ENCODE results near the gene ZNF423.

The ZNF423 gene

DNA sequence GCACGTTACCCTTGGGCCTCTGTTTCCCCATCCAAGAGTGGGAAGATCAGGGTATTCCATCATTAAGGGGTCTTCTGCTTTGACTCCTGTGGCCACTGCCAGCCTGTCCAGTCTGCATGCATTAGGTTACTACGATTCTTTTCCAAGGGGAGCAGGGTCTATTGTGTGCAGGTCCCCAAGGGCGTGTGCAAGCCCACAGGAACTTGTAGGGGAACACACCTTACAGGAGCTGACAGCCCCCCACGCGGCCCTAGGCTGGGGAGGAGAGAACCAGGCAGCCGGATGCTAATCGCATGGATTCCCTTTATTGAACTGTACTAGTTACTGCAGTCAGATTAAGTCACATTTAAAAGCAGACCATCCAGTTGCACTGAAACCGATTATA lies 365.6 kb downstream of the ZNF423 start:
- no peak for TF ChIP-seq EZH2phosphoT487 (IDR thresholded peaks at IDR 0.05; ENCODE audit: borderline replicate concordance, low read length)
- TF ChIP-seq, protein P1, sequence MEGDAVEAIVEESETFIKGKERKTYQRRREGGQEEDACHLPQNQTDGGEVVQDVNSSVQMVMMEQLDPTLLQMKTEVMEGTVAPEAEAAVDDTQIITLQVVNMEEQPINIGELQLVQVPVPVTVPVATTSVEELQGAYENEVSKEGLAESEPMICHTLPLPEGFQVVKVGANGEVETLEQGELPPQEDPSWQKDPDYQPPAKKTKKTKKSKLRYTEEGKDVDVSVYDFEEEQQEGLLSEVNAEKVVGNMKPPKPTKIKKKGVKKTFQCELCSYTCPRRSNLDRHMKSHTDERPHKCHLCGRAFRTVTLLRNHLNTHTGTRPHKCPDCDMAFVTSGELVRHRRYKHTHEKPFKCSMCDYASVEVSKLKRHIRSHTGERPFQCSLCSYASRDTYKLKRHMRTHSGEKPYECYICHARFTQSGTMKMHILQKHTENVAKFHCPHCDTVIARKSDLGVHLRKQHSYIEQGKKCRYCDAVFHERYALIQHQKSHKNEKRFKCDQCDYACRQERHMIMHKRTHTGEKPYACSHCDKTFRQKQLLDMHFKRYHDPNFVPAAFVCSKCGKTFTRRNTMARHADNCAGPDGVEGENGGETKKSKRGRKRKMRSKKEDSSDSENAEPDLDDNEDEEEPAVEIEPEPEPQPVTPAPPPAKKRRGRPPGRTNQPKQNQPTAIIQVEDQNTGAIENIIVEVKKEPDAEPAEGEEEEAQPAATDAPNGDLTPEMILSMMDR (IDR thresholded peaks at IDR 0.05; ENCODE audit: low read depth, low read length, poor library complexity, severe bottlenecking), result no peak
- H3K4me1 ChIP-seq (ENCODE audit: control insufficient read depth, low read length), result no peaks in the 10 kb centered on the region
- H3K9me2 ChIP-seq (replicated peaks; ENCODE audit: control insufficient read depth, low read length), result no peaks in the 10 kb centered on the region
- no peak overlapping the region for H3K4me3 ChIP-seq (ENCODE audit: low read length)
- H3K79me2 ChIP-seq (ENCODE audit: control insufficient read depth, low read length), result no peaks in the 10 kb centered on the region
- no peak overlapping the region for H3K4me2 ChIP-seq (ENCODE audit: low read length)
- H3K27ac ChIP-seq (ENCODE audit: low read depth, low read length), result no peak overlapping the region
- no peaks in the 10 kb centered on the region for H4K20me1 ChIP-seq (ENCODE audit: control insufficient read depth, insufficient read depth, low read depth, low read length)
- no peaks in the 10 kb centered on the region for H3K9me3 ChIP-seq (ENCODE audit: control insufficient read depth, insufficient read depth, low read length)
- H3F3A ChIP-seq (ENCODE audit: control insufficient read depth, insufficient read depth), result no peaks in the 10 kb centered on the region
- no peaks in the 10 kb centered on the region for H3K36me3 ChIP-seq (ENCODE audit: control insufficient read depth, low read length)
- H3K27me3 ChIP-seq (ENCODE audit: control insufficient read depth, low read length), result peaks cover 3% of the 10 kb centered on the region; the same call in 1 of the 2 replicates

DNA sequence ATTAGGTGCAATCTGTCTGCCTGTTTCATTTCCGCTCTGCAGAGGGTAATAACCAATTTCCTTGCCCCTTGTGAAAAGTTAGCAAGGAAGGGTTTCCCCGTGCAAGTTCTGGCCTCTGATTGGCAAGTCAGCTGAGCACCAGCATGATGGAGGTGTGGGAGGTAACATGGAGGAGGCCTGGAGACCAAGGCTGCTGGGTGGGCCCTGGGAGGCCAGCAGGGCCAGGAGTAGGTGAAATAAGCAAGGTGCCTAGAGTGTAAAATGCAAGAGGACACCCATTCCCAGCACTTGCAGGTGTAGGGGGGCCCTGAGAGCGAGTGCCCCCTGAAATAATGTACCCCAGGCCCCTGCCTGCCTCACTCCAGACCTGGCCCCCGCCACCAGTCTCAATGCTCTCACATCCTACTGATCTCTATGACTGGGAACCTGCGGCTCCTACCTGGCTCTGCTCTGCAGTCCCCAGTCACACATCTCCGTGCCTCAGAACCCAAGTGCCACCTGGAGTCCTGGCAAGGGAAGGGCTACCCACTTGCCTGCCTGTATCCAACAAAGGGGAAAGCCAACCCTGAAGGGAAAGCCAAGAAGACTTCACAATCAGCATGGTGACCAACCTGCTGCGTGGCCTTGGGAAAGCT lies 366.1 kb downstream of the ZNF423 start:
- H4K20me1 ChIP-seq (ENCODE audit: control insufficient read depth, insufficient read depth, low read depth, low read length), result no peaks in the 10 kb centered on the region
- H3K27me3 ChIP-seq (ENCODE audit: control insufficient read depth, low read length), result peaks cover 3% of the 10 kb centered on the region; the same call in 1 of the 2 replicates
- H3K36me3 ChIP-seq (ENCODE audit: control insufficient read depth, low read length), result no peaks in the 10 kb centered on the region
- H3K4me2 ChIP-seq (ENCODE audit: low read length), result no peak overlapping the region
- H3K27ac ChIP-seq (ENCODE audit: low read depth, low read length), result no peak overlapping the region
- H3K4me3 ChIP-seq (ENCODE audit: low read length), result no peak overlapping the region
- H3K79me2 ChIP-seq (ENCODE audit: control insufficient read depth, low read length), result no peaks in the 10 kb centered on the region
- no peaks in the 10 kb centered on the region for H3K9me3 ChIP-seq (ENCODE audit: control insufficient read depth, insufficient read depth, low read length)
- TF ChIP-seq, protein P1 (IDR thresholded peaks at IDR 0.05; ENCODE audit: low read depth, low read length, poor library complexity, severe bottlenecking), result no peak
- no peak for TF ChIP-seq EZH2phosphoT487 (IDR thresholded peaks at IDR 0.05; ENCODE audit: borderline replicate concordance, low read length)
- no peaks in the 10 kb centered on the region for H3K9me2 ChIP-seq (replicated peaks; ENCODE audit: control insufficient read depth, low read length)
- H3F3A ChIP-seq (ENCODE audit: control insufficient read depth, insufficient read depth), result no peaks in the 10 kb centered on the region
- H3K4me1 ChIP-seq (ENCODE audit: control insufficient read depth, low read length), result no peaks in the 10 kb centered on the region

DNA sequence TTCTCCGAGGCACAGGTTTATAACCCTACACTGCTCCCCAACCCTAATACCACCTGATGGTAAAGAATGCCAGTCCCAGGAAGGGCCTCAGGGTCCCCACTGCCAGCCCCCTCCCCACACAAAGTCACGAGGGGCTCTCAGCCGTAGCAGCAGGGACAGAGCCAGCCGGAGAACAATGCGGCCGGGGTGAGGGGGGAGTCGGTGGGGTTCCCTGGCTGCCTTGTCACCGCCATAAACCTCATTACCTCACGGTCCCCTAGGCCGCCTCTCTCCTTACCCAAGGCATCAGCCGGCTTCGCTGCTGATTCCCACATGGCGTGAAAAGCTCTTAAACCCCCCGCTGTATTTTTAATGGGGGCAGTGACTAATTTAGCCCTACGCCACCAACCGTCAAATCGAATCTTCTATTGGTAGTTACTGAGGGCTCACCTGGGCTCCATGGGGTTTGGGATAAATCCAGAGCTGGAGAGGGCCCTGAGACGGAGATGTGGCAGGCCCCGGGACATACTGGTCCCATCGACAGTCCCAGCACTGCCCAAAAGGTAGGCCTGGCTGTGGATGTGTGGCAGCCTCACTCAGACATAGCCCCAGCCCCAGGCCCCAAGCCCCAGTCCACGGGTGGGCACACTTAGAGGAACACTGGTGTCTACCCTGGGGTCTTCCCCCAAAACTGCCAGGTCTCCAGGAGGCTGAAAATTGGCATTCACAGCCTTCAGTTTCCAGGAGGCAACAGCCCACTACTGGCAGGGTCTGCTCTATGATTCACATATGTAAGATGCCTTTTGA lies 367.0 kb downstream of the ZNF423 start:
- Histone ChIP-seq H3K9me2 (replicated peaks; ENCODE audit: control insufficient read depth, low read length) (no peaks in the 10 kb centered on the region), H3K36me3 (ENCODE audit: control insufficient read depth, low read length) (no peaks in the 10 kb centered on the region), H3K27me3 (ENCODE audit: control insufficient read depth, low read length) (peaks cover 3% of the 10 kb centered on the region; the same call in 1 of the 2 replicates), H3K27ac (ENCODE audit: low read depth, low read length) (no peak overlapping the region), H3F3A (ENCODE audit: control insufficient read depth, insufficient read depth) (no peaks in the 10 kb centered on the region), H3K4me2 (ENCODE audit: low read length) (no peak overlapping the region), H3K4me3 (ENCODE audit: low read length) (no peak overlapping the region), H3K4me1 (ENCODE audit: control insufficient read depth, low read length) (no peaks in the 10 kb centered on the region), H4K20me1 (ENCODE audit: control insufficient read depth, insufficient read depth, low read depth, low read length) (no peaks in the 10 kb centered on the region), H3K79me2 (ENCODE audit: control insufficient read depth, low read length) (no peaks in the 10 kb centered on the region), H3K9me3 (ENCODE audit: control insufficient read depth, insufficient read depth, low read length) (no peaks in the 10 kb centered on the region)
- TF ChIP-seq EZH2phosphoT487 (IDR thresholded peaks at IDR 0.05; ENCODE audit: borderline replicate concordance, low read length), result no peak
- TF ChIP-seq, protein P1 (IDR thresholded peaks at IDR 0.05; ENCODE audit: low read depth, low read length, poor library complexity, severe bottlenecking), result no peak

Measured in DOHH2 (cell line).